T-helper 2 cell (primary cell): ENCODE results near the gene RELB.
"Not testable (repeated sequence)": the region's sequence is repeated elsewhere in the genome, so short reads cannot be mapped to it uniquely, and the experiment has no call there.

Experiments used
- DNase-seq, 5 experiments: peaks; one replicate each; pipeline versions ENCODE4 v3.0.0 to v3.0.0-alpha.2; 2012 to 2022
- total RNA-seq, 2 donors: gene quantifications; one replicate each; lab custom pipeline; 2026; lab: John Stamatoyannopoulos, UW

Gene RELB, protein sequence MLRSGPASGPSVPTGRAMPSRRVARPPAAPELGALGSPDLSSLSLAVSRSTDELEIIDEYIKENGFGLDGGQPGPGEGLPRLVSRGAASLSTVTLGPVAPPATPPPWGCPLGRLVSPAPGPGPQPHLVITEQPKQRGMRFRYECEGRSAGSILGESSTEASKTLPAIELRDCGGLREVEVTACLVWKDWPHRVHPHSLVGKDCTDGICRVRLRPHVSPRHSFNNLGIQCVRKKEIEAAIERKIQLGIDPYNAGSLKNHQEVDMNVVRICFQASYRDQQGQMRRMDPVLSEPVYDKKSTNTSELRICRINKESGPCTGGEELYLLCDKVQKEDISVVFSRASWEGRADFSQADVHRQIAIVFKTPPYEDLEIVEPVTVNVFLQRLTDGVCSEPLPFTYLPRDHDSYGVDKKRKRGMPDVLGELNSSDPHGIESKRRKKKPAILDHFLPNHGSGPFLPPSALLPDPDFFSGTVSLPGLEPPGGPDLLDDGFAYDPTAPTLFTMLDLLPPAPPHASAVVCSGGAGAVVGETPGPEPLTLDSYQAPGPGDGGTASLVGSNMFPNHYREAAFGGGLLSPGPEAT
- total RNA-seq, result 39.7 to 117 reads per million in 2 donors

DNA sequence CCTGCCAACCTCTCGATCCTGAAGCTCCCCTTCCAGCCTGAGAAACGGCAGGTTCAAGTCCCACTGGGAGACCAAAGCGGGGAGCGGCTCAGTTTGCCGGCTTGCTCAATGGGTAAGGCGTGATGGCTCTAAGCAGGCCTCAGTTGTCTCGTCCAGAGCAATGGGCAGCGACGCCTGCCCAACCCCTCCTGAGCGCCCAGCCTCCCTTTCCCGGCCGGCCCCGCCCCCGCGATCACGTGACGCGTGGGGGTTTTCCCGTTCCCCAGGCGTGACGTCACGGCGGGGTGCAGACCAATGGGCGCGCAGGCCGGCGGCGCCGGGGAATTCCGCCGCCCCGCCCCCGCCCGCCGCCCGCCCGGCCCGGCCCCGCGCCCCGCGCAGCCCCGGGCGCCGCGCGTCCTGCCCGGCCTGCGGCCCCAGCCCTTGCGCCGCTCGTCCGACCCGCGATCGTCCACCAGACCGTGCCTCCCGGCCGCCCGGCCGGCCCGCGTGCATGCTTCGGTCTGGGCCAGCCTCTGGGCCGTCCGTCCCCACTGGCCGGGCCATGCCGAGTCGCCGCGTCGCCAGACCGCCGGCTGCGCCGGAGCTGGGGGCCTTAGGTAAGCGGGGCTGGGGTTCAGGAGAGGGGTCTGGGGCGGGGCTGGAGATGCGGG, at the start of gene RELB:
TSS of gene RELB (plus strand) at position 378 of the 653 bp plus-strand sequence. CDS start at position 494, 116 bp downstream.
- peak; percentile 92 to 97 (median 94) for DNase-seq

GRCh38 chr19:44954278-44954648, 47.0 kb upstream of the RELB start:
- no peak for DNase-seq

GRCh38 chr19:44954649-44955504, 46.4 kb upstream of the RELB start, which contains the start of gene CLPTM1:
TSS of gene CLPTM1 (plus strand) at chr19:44955380. CDS start at chr19:44955396, 16 bp downstream.
- peak; percentile 93 to 98 (median 96) for DNase-seq

DNA sequence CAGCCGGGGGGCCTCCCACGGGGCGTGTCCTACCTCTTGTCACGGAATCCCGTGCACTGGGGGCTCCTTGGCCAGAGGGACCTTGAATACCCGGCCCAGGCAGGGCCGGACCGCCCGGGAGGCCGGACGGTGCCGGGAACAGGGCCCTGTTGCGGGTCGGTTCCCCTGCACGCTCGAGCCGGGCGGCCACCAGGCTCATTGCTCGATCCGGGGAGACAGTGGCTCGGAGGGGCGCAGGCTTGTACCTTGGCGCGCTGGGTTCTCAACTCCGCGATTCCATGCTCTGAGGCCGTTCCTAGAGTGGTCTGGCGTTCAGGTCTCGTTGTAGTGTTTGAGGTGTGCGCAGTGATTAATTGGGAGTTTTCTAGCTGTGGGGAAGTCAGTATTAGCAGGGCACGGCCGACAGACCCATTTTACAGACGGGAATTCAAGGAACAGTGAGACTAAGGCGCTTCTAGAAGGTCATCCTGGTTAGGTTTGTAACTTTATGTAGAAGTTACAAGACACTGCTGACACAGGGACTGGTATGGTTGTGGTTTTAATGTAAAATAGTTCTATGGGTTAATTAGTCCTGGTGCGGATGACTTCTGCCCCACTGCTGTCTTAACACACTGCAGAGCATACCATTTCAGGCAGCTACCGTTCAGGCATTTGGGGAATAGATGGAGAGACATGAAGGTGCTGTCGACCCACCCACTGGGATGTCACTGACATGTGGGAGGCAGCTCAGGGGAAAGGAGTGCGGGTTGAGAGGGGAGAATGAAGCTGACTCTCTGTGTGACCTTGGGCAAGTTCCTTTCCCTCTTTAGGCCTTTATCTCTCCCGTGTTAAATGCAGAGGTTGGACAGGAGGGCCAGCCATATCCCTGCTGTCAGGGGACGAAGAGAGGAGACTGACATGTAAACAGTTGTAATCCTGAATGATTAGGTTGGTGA, 45.5 kb upstream of the RELB start:
- DNase-seq, result no peak

DNA sequence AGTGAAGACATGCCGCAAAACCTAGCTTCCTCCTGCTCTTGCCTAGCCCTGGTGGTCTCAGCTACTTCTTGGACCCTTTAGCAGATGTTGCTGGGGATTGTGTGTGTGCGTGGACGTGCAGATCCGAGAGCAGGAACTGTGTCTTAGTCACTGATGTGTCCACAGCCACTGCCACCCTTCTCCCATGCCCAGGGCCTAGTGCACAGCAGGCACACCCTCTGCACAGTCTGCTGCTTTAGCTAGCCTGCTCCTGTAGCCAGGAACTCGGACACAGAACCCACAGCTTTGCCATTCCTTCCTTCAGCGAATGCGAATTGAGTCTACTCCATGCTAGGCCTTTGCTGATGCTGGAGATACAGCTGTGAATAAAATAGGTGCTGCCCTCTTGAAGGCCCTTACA, 43.7 kb upstream of the RELB start:
- no peak for DNase-seq

DNA sequence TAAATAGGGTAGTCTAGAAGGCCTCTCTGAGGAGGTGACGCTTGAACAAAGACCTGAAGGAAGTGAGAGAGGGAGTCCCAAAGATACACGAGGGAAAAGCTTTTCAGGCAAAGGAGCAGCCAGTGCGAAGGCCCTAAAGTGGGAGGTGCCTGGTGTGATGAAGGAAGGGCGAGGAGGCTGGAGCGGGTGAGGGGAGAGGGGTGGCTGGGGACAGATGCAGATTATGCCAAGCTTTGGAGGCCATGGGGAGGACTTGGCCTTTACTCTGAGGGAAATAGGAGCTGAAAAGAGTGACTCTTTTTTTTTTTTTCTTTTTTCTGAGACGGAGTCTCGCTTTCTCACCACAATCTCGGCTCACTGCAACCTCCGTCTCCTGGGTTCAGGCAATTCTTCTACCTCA, 43.2 kb upstream of the RELB start:
- no peak for DNase-seq

DNA sequence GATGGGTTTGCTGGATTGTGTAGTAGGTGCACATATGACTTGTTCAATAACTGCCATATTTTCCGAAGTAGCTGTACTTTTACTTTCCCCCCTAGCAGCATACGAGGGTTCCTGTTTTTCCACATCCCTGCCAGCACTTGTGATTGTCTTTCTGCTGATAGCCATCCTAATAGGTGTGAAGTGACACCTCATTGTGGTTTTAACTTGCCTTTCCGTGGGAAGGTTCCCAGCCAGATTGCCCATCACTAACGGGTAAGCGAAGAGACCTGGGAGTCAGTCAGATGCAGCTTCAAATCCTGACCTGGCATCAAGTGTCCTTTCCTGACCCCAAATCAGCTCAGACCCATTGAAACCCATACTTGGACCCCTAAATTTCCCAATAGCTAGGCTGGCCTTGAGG, 41.6 kb upstream of the RELB start:
- no peak for DNase-seq

GRCh38 chr19:44960906-44961728, 40.1 kb upstream of the RELB start:
- DNase-seq, result no peak

DNA sequence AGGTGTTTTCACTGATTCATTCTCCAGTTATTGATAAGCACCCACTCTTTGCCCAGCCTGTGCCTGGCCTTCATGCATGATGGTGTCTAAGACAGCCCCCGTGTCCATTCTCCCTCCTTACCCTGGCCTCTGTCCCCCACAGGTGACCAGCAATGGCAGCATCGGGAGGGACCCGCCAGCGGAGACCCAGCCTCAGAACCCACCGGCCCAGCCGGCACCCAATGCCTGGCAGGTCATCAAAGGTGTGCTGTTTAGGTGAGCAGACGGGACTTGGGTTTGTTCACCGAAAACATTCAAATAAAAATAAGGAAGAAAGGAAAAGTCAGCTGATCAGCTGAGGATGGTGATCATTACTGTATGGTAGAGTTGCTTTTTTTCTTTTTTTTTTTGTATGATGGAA, 39.4 kb upstream of the RELB start:
- DNase-seq, result no peak

- DNase-seq, result no peak
Measured at GRCh38 chr19:44968118-44968517, 33.1 kb upstream of the RELB start.

GRCh38 chr19:44968670-44969069, 32.6 kb upstream of the RELB start:
- DNase-seq, result no peak

GRCh38 chr19:44969437-44969836, 31.8 kb upstream of the RELB start:
- DNase-seq, result no peak

DNA sequence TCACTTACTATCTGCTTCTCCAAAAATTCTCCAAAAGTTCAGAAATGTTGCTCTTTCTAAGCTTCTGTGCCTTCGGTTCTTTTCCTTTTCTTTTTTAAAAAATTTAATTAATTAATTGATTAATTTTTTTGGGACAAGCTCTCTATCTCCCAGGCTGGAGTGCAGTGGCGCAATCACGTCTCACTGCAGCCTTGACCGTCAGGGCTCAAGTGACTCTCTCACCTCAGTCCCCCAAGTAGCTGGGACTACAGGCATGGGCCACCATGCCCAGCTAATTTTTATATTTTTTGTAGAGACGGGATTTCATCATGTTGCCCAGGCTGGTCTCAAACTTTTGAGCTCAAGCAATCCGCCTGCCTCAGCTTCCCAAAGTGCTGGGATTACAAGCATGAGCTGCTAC, 29.8 kb upstream of the RELB start:
- DNase-seq, result not testable (repeated sequence)

DNA sequence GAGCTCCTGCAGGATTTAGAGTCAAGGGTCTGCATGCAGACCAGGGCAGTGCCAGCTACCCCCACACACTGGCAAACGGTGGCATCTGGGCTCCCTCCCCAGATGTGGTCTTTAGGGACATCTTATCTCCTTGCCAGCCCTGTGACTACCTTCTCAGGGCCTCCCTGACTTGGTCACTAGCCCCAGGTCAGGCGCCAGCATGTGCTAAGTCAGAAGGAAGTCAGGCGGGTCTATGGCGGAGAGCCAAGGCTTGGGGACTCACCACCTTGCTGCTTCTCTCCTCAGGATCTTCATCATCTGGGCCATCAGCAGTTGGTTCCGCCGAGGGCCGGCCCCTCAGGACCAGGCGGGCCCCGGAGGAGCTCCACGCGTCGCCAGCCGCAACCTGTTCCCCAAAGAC, 28.5 kb upstream of the RELB start:
- no peak for DNase-seq

DNA sequence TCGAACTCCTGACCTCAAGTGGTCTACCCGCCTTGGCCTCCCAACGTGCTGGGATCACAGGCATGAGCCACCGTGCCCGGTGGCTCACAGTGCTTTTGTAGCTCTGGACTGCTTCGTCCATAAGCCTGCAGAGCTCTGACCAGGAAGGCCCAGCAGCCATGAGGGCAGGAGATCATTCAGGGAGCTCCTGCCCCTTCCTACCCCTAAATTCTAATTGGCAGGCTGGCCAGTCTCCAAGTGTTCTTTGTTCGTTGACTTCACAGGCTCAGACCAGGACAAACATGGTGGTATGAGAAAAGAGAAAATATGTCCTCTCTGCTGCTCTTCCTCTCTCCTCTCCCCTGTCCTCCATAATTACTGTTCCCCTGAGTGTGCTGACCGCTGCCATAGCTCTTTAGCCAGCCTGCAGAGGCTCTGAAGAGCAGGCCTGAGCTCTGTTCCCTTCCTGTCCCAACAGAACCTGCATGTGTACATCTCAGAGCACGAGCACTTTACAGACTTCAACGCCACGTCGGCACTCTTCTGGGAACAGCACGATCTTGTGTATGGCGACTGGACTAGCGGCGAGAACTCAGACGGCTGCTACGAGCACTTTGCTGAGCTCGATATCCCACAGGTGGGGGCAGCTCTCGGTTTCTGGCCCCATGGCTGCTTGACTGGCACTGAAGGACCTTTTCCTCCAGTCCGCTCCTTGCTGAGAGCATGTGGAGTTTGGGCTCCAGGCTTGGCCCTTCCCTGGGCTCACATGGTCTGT, 27.1 kb upstream of the RELB start:
- no peak for DNase-seq

DNA sequence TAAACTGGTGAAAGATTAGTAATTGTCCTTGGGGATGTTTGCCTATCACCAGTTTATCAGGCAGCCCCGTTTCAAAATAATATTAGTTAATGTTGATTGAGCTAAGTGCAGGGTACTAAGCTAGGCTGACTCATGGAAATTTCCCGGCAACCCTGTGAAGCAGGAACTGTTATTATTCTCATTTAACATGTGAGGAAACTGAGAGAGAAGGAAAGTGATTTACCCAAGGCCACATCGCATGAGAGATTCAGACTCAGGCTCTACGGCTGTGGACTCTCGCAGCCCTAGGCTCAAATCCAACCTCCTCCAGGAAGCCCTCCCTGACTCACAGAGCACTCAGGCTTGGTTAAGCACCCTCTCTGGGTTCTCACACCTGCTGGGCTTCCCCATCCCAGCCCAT, 26.4 kb upstream of the RELB start:
- no peak for DNase-seq

GRCh38 chr19:44975444-44975843, 25.8 kb upstream of the RELB start:
- DNase-seq, result no peak

DNA sequence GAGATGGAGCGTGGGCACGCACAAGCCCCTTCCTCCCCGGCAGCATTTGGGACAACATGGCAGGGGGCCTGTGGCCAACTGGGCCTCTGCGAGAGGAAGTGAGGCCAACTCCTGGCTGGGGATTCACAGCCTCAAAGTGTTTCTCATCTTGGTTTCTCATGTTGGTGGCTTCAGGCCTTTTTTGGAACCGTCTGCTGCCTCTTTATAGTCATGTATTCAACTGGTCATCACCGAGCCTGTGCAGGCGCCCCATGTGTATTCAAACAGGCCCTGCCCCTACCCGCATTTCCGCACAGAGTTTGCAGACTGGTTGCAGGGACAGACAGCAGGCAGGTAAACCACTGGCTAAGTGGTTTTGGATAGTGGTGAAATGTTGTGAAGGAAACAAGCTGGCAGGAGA, 17.3 kb upstream of the RELB start:
- DNase-seq, result no peak

GRCh38 chr19:44985445-44985844, 15.8 kb upstream of the RELB start:
- DNase-seq, result no peak

- no peak for DNase-seq
Measured at GRCh38 chr19:44986389-44986788, 14.9 kb upstream of the RELB start.
